ENCODE measurements around the gene RHBDD1.

The RHBDD1 gene

DNA sequence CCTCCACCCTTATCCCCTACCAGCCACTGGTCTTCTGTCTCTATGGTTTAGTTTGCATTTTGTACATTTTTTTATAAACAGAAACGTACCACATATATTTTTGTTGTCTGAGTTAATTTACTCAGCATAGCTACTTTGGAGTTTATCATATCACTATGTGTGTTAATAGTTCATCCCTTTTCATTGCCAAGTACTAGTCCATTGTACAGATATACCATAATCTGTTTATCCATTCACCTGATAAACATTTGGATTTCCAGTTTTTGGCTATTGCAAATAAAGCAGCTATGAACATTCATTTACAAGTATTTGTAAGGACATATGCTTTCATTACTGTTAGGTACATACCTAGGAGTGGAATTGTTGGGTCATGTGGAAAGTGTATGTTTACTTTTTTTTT is 123.6 kb downstream of the RHBDD1 start:
- Histone ChIP-seq H3K9me3 (ENCODE audit: insufficient read depth, low read length) (peaks cover 3% of the 10 kb centered on the region; the same call in 1 of the 2 replicates), H3K27me3 (ENCODE audit: low read length) (no peaks in the 10 kb centered on the region), H3K36me3 (ENCODE audit: low read length) (peaks cover 7% of the 10 kb centered on the region), H3F3A (ENCODE audit: insufficient read depth) (no peaks in the 10 kb centered on the region), H3K9me2 (replicated peaks; ENCODE audit: insufficient read depth, low read length) (no peaks in the 10 kb centered on the region), H3K79me2 (ENCODE audit: insufficient read depth, low read length) (no peaks in the 10 kb centered on the region; the same call in 1 of the 2 replicates), H2AFZ (ENCODE audit: low read depth, low read length, severe bottlenecking) (no peak overlapping the region), H3K4me3 (ENCODE audit: insufficient read depth, low read length, poor library complexity, severe bottlenecking) (no peak overlapping the region), H3K4me2 (ENCODE audit: low read depth, low read length, poor library complexity, severe bottlenecking) (no peak overlapping the region), H4K20me1 (ENCODE audit: low read depth, low read length) (no peaks in the 10 kb centered on the region), H3K27ac (ENCODE audit: low read depth, low read length) (no peak overlapping the region), H3K9ac (ENCODE audit: low read length) (no peak overlapping the region)
- TF ChIP-seq EZH2phosphoT487 (conservative IDR thresholded peaks at IDR 0.05; ENCODE audit: low read length) = no peak
- TF ChIP-seq, protein P1, sequence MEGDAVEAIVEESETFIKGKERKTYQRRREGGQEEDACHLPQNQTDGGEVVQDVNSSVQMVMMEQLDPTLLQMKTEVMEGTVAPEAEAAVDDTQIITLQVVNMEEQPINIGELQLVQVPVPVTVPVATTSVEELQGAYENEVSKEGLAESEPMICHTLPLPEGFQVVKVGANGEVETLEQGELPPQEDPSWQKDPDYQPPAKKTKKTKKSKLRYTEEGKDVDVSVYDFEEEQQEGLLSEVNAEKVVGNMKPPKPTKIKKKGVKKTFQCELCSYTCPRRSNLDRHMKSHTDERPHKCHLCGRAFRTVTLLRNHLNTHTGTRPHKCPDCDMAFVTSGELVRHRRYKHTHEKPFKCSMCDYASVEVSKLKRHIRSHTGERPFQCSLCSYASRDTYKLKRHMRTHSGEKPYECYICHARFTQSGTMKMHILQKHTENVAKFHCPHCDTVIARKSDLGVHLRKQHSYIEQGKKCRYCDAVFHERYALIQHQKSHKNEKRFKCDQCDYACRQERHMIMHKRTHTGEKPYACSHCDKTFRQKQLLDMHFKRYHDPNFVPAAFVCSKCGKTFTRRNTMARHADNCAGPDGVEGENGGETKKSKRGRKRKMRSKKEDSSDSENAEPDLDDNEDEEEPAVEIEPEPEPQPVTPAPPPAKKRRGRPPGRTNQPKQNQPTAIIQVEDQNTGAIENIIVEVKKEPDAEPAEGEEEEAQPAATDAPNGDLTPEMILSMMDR (IDR thresholded peaks at IDR 0.05; ENCODE audit: insufficient read depth, low read length, poor library complexity, severe bottlenecking) = no peak

DNA sequence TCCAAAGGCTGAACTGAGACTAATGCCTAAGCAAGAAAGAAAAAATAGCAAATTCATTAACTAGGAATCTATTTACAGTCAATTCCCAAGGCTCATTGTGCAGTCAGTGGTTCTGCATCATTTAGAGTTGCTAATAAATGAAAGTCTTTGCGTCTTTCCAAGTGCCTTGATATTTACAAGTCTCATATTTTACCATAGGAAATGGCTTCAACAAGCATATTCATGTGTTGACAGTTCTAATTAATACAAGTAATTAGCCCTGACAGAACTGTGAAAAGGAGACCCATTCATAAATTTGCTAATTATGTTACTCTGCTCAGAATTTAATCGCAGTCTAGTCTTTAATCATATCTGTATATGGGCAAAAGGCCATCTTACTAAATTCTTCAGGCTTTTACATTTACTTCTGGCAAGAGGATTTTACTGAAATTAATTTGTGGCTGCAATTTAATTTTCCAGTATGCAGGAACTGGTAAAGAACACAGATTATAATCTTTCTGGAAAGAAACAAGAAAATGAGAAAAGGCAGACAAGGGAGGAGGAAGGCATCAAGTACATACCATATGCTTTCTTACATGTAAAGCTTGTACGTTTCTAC is 126.4 kb downstream of the RHBDD1 start:
- H3K9ac ChIP-seq (ENCODE audit: low read length) = no peak overlapping the region
- H3K27ac ChIP-seq (ENCODE audit: low read depth, low read length) = no peak overlapping the region
- no peaks in the 10 kb centered on the region for H4K20me1 ChIP-seq (ENCODE audit: low read depth, low read length)
- TF ChIP-seq EZH2phosphoT487 (conservative IDR thresholded peaks at IDR 0.05; ENCODE audit: low read length) = no peak
- TF ChIP-seq, protein P1 (IDR thresholded peaks at IDR 0.05; ENCODE audit: insufficient read depth, low read length, poor library complexity, severe bottlenecking) = no peak
- peaks cover 3% of the 10 kb centered on the region; the same call in 1 of the 2 replicates for H3K9me3 ChIP-seq (ENCODE audit: insufficient read depth, low read length)
- no peak overlapping the region for H2AFZ ChIP-seq (ENCODE audit: low read depth, low read length, severe bottlenecking)
- H3K36me3 ChIP-seq (ENCODE audit: low read length) = peaks cover 7% of the 10 kb centered on the region
- no peak overlapping the region for H3K4me3 ChIP-seq (ENCODE audit: insufficient read depth, low read length, poor library complexity, severe bottlenecking)
- no peak overlapping the region for H3K4me2 ChIP-seq (ENCODE audit: low read depth, low read length, poor library complexity, severe bottlenecking)
- no peaks in the 10 kb centered on the region for H3K27me3 ChIP-seq (ENCODE audit: low read length)
- H3F3A ChIP-seq (ENCODE audit: insufficient read depth) = no peaks in the 10 kb centered on the region
- no peaks in the 10 kb centered on the region; the same call in 1 of the 2 replicates for H3K79me2 ChIP-seq (ENCODE audit: insufficient read depth, low read length)
- no peaks in the 10 kb centered on the region for H3K9me2 ChIP-seq (replicated peaks; ENCODE audit: insufficient read depth, low read length)

DNA sequence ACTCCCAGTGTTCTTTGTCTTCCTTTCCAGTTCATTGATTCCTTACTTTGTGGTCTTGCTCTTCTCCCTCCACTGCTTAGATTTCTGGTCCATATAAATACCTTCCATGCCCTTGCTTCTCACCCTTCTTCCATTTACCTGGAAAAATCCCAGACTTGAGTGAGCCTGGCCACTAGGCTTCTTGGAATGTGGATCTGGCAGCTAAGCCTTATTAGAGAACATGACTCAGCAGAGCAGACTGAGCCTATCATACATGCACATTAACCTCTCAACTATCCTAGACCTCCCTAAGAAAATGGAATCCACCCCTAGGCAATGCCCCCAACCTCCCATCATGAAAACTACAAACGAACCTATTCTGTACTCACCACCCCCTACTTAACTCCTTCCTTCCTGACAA is 127.7 kb downstream of the RHBDD1 start:
- Histone ChIP-seq H3K4me2 (ENCODE audit: low read depth, low read length, poor library complexity, severe bottlenecking) (no peak overlapping the region), H3K9me3 (ENCODE audit: insufficient read depth, low read length) (peaks cover 3% of the 10 kb centered on the region; the same call in 1 of the 2 replicates), H2AFZ (ENCODE audit: low read depth, low read length, severe bottlenecking) (no peak overlapping the region), H3K36me3 (ENCODE audit: low read length) (peaks cover 7% of the 10 kb centered on the region), H3K27ac (ENCODE audit: low read depth, low read length) (no peak overlapping the region), H4K20me1 (ENCODE audit: low read depth, low read length) (no peaks in the 10 kb centered on the region), H3K79me2 (ENCODE audit: insufficient read depth, low read length) (no peaks in the 10 kb centered on the region; the same call in 1 of the 2 replicates), H3K9ac (ENCODE audit: low read length) (no peak overlapping the region), H3F3A (ENCODE audit: insufficient read depth) (peaks cover 6% of the 10 kb centered on the region; the same call in 1 of the 2 replicates), H3K27me3 (ENCODE audit: low read length) (no peaks in the 10 kb centered on the region), H3K4me3 (ENCODE audit: insufficient read depth, low read length, poor library complexity, severe bottlenecking) (no peak overlapping the region), H3K9me2 (replicated peaks; ENCODE audit: insufficient read depth, low read length) (no peaks in the 10 kb centered on the region)
- TF ChIP-seq EZH2phosphoT487 (conservative IDR thresholded peaks at IDR 0.05; ENCODE audit: low read length) = no peak
- TF ChIP-seq, protein P1 (IDR thresholded peaks at IDR 0.05; ENCODE audit: insufficient read depth, low read length, poor library complexity, severe bottlenecking) = no peak

Measured in SU-DHL-6 (cell line).